ENCODE data around the gene RUNX3.

The RUNX3 gene

GRCh38 chr1:24945354-24946326, 15.6 kb upstream of the RUNX3 start:
- Histone ChIP-seq H3K27ac (ENCODE audit: extremely low read depth, low read depth, low read length) (no peak overlapping the region), H3K4me1 (ENCODE audit: control insufficient read depth, insufficient read depth, low read length) (no peaks in the 10 kb centered on the region), H3K9me3 (ENCODE audit: control insufficient read depth, insufficient read depth, low read depth, low read length) (no peaks in the 10 kb centered on the region), H3K4me3 (ENCODE audit: low read depth, low read length) (no peak overlapping the region), H3K36me3 (ENCODE audit: control insufficient read depth in 2 of 2, insufficient read depth in 1 of 2, low read length in 2 of 2) (no peaks in the 10 kb centered on the region)
- TF ChIP-seq SETDB1 (IDR thresholded peaks at IDR 0.05; ENCODE audit: insufficient read length, low read length): no peak
- peak; percentile 53 for TF ChIP-seq ZFP3 (tag by site-specific recombination; IDR thresholded peaks at IDR 0.05; ENCODE audit: low read depth)
- no peak for TF ChIP-seq ZNF529 (tag by site-specific recombination; IDR thresholded peaks at IDR 0.05; ENCODE audit: insufficient replicate concordance)
- TF ChIP-seq SCRT1 (tag by site-specific recombination; IDR thresholded peaks at IDR 0.05; ENCODE audit: borderline replicate concordance): no peak
- CTCF ChIA-PET: interaction anchor here (0.6 to 1.0 kb wide), 2 partner anchors 13 to 138 kb away, joined by 3 to 4 read pairs; no protein-coding TSS in a partner anchor
- POLR2A ChIA-PET: no interaction called here

- no peak for TF ChIP-seq TSHZ1 (tag by site-specific recombination; IDR thresholded peaks at IDR 0.05; ENCODE audit: borderline replicate concordance)
- TF ChIP-seq ZNF747 (tag by site-specific recombination; IDR thresholded peaks at IDR 0.05): no peak
- TF ChIP-seq ZNF544 (tag by site-specific recombination; IDR thresholded peaks at IDR 0.05): no peak
- TF ChIP-seq ZNF302 (tag by site-specific recombination; IDR thresholded peaks at IDR 0.05; ENCODE audit: low read depth): no peak
- no peak for TF ChIP-seq ZBTB1 (tag by site-specific recombination; IDR thresholded peaks at IDR 0.05)
- TF ChIP-seq ZNF211 (tag by site-specific recombination; IDR thresholded peaks at IDR 0.05; ENCODE audit: low read depth): no peak
- TF ChIP-seq ZNF600 (tag by site-specific recombination; IDR thresholded peaks at IDR 0.05): no peak
- no peak for TF ChIP-seq SP7 (tag by site-specific recombination; IDR thresholded peaks at IDR 0.05)
- TF ChIP-seq ZNF560 (tag by site-specific recombination; IDR thresholded peaks at IDR 0.05; ENCODE audit: borderline replicate concordance): no peak
- H3K4me3 ChIP-seq (ENCODE audit: low read depth, low read length): no peak overlapping the region
- H3K27ac ChIP-seq (ENCODE audit: extremely low read depth, low read depth, low read length): no peak overlapping the region
- POLR2A ChIA-PET: no interaction called here
- no peaks in the 10 kb centered on the region for H3K9me3 ChIP-seq (ENCODE audit: control insufficient read depth, insufficient read depth, low read depth, low read length)
- CTCF ChIA-PET: no interaction called here
- no peaks in the 10 kb centered on the region for H3K36me3 ChIP-seq (ENCODE audit: control insufficient read depth in 2 of 2, insufficient read depth in 1 of 2, low read length in 2 of 2)
- no peaks in the 10 kb centered on the region for H3K4me1 ChIP-seq (ENCODE audit: control insufficient read depth, insufficient read depth, low read length)
Measured at GRCh38 chr1:24944318-24944717, 14.2 kb upstream of the RUNX3 start.

- ChIA-PET POLR2A (interaction anchor here (0.6 kb wide), 1 partner anchor 300 kb away, joined by 3 read pairs; the partner anchor contains the start of gene SRRM1), CTCF (no interaction called here)
- H3K27ac ChIP-seq (ENCODE audit: extremely low read depth, low read depth, low read length): no peak overlapping the region
- no peak overlapping the region for H3K4me3 ChIP-seq (ENCODE audit: low read depth, low read length)
- no peaks in the 10 kb centered on the region for H3K9me3 ChIP-seq (ENCODE audit: control insufficient read depth, insufficient read depth, low read depth, low read length)
- H3K36me3 ChIP-seq (ENCODE audit: control insufficient read depth in 2 of 2, insufficient read depth in 1 of 2, low read length in 2 of 2): no peaks in the 10 kb centered on the region
- H3K4me1 ChIP-seq (ENCODE audit: control insufficient read depth, insufficient read depth, low read length): no peaks in the 10 kb centered on the region
- no peak for TF ChIP-seq ZNF146 (tag by site-specific recombination; IDR thresholded peaks at IDR 0.05)
- no peak for TF ChIP-seq OVOL3 (tag by site-specific recombination; IDR thresholded peaks at IDR 0.05)
- no peak for TF ChIP-seq MYNN (tag by site-specific recombination; IDR thresholded peaks at IDR 0.05; ENCODE audit: borderline replicate concordance)
- TF ChIP-seq ZNF280C (tag by site-specific recombination; IDR thresholded peaks at IDR 0.05): no peak
- no peak for TF ChIP-seq ZNF138 (tag by site-specific recombination; IDR thresholded peaks at IDR 0.05; ENCODE audit: borderline replicate concordance)
- no peak for TF ChIP-seq ZNF132 (tag by site-specific recombination; IDR thresholded peaks at IDR 0.05; ENCODE audit: borderline replicate concordance)
- no peak for TF ChIP-seq KLF16 (tag by site-specific recombination; IDR thresholded peaks at IDR 0.05)
- no peak for TF ChIP-seq ZNF596 (tag by site-specific recombination; IDR thresholded peaks at IDR 0.05)
- no peak for TF ChIP-seq BCL11B (tag by site-specific recombination; IDR thresholded peaks at IDR 0.05; ENCODE audit: low read depth)
Measured at GRCh38 chr1:24942789-24943188, 12.7 kb upstream of the RUNX3 start.

Measured in HEK293 (cell line).